HG03039 (cell line): ENCODE results near the gene CASTOR2.
"Not testable (repeated sequence)": the region's sequence is repeated elsewhere in the genome, so short reads cannot be mapped to it uniquely, and the experiment has no call there.

Source experiments
- ATAC-seq: cut with Tn5 transposase; IDR thresholded peaks from one replicate; pipeline ENCODE4 v1.9.1; 2021; ENCODE audit warnings: mild to moderate bottlenecking, moderate library complexity; ENCODE audit not compliant: unreplicated experiment

Gene CASTOR2

GRCh38 chr7:74994869-74995543 is 30.5 kb downstream of the CASTOR2 start:
- not testable (repeated sequence) for ATAC-seq

GRCh38 chr7:74996361-74996760 is 31.9 kb downstream of the CASTOR2 start:
- not testable (repeated sequence) for ATAC-seq

GRCh38 chr7:74997811-74998210 is 33.3 kb downstream of the CASTOR2 start:
- not testable (repeated sequence) for ATAC-seq

DNA sequence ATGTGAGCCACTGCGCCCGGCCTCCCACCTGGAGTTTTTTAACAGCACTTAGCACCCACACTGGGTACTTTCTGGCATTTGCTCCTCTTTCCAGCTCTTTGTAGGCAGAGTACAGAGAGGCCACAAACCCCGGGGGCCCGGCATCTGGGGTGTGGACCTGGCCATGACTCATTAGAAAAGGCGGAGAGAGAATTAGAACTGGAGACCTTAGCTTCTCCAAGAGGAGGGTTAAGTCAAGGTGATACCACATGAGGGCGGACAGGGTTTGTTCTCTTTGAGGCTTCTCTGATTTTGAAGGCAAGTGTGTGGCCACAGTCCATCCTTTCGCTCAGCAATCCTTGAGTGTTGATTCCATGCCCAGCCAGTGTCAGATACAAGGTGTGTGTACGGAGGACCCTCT is 36.9 kb downstream of the CASTOR2 start:
- not testable (repeated sequence) for ATAC-seq

GRCh38 chr7:75010036-75010435 is 45.5 kb downstream of the CASTOR2 start:
- ATAC-seq, result no peak

DNA sequence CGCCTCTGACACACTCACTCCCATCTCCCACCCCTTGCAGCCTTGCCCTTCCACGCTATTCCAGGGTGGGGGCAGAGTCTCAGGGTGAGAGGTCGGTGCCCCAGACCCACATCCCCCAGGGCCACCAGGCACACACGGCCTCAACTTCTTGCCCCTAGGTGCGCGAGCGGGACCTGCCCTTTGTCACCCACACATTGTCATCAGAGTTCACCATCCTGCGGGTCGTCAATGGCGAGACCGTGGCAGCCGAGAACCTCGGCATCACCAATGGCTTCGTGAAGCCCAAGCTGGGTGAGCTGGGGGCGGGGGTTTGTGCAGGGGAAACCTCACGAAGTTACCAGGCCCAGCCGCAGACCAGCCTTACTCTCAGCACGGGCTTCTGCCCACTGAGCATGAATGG is 53.3 kb downstream of the CASTOR2 start:
- no peak for ATAC-seq

DNA sequence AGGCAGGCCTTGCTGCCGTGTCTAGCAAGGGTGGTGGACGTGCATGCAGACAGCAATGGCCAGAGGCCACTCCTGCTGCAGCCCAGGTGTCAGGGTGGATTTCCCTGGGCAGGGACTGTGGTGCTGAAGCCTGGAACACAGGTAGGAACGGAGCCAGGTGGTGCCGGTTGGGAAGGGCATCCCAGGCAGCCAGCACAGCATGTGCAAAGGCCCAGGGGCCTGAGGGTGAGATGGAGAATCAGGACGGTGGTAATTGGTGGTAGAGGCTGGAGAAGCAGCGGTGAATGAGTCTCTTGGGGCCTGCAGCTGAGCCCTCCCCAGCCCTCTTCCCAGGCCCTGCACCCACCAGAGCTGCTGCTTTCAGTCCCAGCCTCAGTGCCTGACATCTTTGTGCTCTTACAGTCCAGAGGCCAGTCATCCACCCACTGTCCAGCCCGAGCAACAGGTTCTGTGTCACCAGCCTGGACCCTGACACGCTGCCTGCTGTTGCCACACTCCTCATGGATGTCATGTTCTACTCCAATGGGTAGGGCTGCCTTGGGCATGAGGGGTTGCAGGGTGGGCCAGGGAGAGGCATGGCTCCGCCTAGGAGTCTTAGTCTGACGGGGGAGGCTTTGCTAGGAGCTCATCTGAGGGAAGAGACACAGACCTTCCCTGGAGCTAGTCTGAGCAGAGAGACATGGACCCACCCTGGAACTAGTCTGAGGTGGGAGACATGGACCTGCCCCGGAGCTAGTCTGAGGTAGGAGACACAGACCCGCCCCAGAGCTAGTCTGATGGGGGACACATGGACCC is 54.3 kb downstream of the CASTOR2 start:
- no peak for ATAC-seq

- ATAC-seq, result no peak
Measured at GRCh38 chr7:75019800-75020199, 55.3 kb downstream of the CASTOR2 start.

GRCh38 chr7:75024922-75025321 is 60.4 kb downstream of the CASTOR2 start:
- no peak for ATAC-seq

- ATAC-seq, result no peak
Measured at GRCh38 chr7:75028299-75028698, 63.8 kb downstream of the CASTOR2 start.

- ATAC-seq, result no peak
Measured at GRCh38 chr7:75033064-75033463, 68.6 kb downstream of the CASTOR2 start.

- ATAC-seq, result no peak
Measured at GRCh38 chr7:75033826-75034225, 69.3 kb downstream of the CASTOR2 start.

DNA sequence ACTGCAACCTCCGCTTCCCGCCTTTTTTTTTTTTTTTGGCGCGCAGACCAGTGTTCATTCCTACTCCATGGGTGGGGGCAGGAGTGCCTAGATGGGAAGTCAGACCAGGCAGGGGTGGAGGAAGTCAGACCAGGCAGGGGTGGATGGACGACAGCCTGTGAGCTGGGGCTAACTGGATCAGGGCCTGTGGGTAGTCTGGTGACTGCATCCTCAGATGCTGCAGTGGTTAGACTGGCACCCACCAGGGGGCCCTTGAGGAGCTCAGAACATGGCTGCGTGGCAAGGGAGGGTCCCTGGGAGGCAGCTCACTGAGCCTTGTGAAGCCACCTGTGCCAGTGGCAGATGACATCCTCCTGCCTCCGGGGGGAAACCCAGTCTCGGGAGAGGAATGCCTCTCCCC is 74.0 kb downstream of the CASTOR2 start:
- no peak for ATAC-seq

- no peak for ATAC-seq
Measured at GRCh38 chr7:75039166-75039565, 74.7 kb downstream of the CASTOR2 start.

GRCh38 chr7:75039709-75040108 is 75.2 kb downstream of the CASTOR2 start:
- no peak for ATAC-seq

GRCh38 chr7:75040512-75040911 is 76.0 kb downstream of the CASTOR2 start:
- no peak for ATAC-seq

DNA sequence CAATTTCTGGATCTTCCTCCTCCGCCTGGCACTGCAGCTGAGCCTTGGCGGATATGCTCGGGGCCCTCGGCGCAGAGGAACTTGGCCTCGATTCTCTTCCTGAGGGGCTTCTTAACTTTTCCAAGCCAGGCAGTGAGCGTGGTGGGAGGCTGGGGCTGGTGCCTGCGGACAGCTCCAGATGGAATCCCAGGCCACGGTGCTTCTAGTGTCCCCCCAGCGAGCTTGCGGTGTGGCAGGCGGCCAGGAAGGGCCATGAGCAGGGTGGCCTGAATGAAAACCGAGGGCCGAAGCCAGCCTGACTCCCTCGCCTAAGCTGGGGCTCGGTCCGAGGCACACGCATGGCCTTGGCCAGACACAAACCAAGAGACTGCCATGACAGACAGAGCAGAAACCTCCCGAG is 77.8 kb downstream of the CASTOR2 start:
- ATAC-seq, result no peak

- no peak for ATAC-seq
Measured at GRCh38 chr7:75042831-75043703, 78.6 kb downstream of the CASTOR2 start.

- ATAC-seq, result no peak
Measured at GRCh38 chr7:75045881-75046280, 81.4 kb downstream of the CASTOR2 start.

GRCh38 chr7:75048435-75049379 is 84.2 kb downstream of the CASTOR2 start:
- no peak for ATAC-seq
